ENCODE results near the gene CCRL2.
"Not testable (repeated sequence)": the region's sequence is repeated elsewhere in the genome, so short reads cannot be mapped to it uniquely, and the experiment has no call there.

Gene CCRL2

DNA sequence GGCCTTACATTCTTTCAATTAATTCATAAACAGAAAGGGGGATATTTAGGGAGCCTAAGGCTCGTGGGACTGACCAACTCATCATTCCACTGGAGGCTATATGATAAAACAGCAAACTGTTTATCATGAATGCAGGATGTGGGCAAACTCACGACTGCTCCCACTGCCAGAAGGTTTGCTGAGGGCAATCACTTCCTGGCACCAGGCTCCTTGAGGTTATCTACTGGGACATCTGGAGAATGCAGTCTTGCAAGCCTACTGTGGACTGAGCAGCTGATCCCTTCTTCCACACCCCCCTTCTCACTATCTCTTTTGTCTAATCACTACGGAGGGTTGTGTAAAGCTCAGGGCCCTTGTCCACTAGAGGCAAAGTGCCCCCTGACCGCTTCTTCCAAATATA lies 26.1 kb downstream of the CCRL2 start:
- H2BK15ac ChIP-seq (ENCODE audit: low read length); H2AFZ ChIP-seq (ENCODE audit: low read length); H2BK120ac ChIP-seq (ENCODE audit: low read depth, low read length); H4K91ac ChIP-seq (ENCODE audit: low read depth, low read length, poor library complexity); H4K8ac ChIP-seq (ENCODE audit: low read depth, low read length); H3K27ac ChIP-seq (replicated peaks; ENCODE audit: low read length); H2AK5ac ChIP-seq (ENCODE audit: low read depth, low read length); H2BK5ac ChIP-seq (ENCODE audit: low read length); H3K4me2 ChIP-seq (ENCODE audit: insufficient read depth, low read length, poor library complexity, severe bottlenecking); H3K18ac ChIP-seq (ENCODE audit: low read length); H3K79me1 ChIP-seq (ENCODE audit: low read depth, low read length); H3K23ac ChIP-seq (ENCODE audit: low read depth, low read length, poor library complexity); H3K4me3 ChIP-seq (ENCODE audit: low read length in 2 of 2); H3K9me3 ChIP-seq (replicated peaks in 1 of 2; ENCODE audit: control insufficient read depth in 2 of 2, insufficient read depth in 1 of 2, low read depth in 1 of 2, low read length in 2 of 2); H3K36me3 ChIP-seq (replicated peaks in 1 of 2; ENCODE audit: control insufficient read depth in 2 of 2, insufficient read depth in 2 of 2, low read length in 2 of 2); H3K4me1 ChIP-seq (ENCODE audit: control insufficient read depth in 2 of 2, insufficient read depth in 1 of 2, low read depth in 1 of 2, low read length in 2 of 2); H3K14ac ChIP-seq (ENCODE audit: low read length); H2BK12ac ChIP-seq (ENCODE audit: low read length); H3K4ac ChIP-seq (ENCODE audit: low read length); DNase-seq (ENCODE audit: low spot score); H3K9ac ChIP-seq (ENCODE audit: low read depth, low read length, poor library complexity); H3K27me3 ChIP-seq (ENCODE audit: control insufficient read depth in 3 of 3, insufficient read depth in 3 of 3, low read depth in 1 of 3, low read length in 3 of 3): not testable (repeated sequence)
- no CpG with 5 or more reads among the region's 4 CpGs for WGBS, 2 donors (ENCODE audit: extremely low coverage in 2 of 2, insufficient read length in 2 of 2, insufficient replicate concordance in 1 of 2)

- Histone ChIP-seq H3K9ac (ENCODE audit: low read depth, low read length, poor library complexity) (no peak overlapping the region), H2BK12ac (ENCODE audit: low read length) (no peak overlapping the region), H2BK5ac (ENCODE audit: low read length) (no peak overlapping the region), H2AK5ac (ENCODE audit: low read depth, low read length) (no peak overlapping the region), H3K4me2 (ENCODE audit: insufficient read depth, low read length, poor library complexity, severe bottlenecking) (no peak overlapping the region), H3K79me1 (ENCODE audit: low read depth, low read length) (no peaks in the 10 kb centered on the region), H3K4me3 (ENCODE audit: low read length in 2 of 2) (no peak overlapping the region), H4K8ac (ENCODE audit: low read depth, low read length) (no peak overlapping the region), H4K91ac (ENCODE audit: low read depth, low read length, poor library complexity) (no peak overlapping the region), H2BK15ac (ENCODE audit: low read length) (no peak overlapping the region), H2BK120ac (ENCODE audit: low read depth, low read length) (no peak overlapping the region), H3K9me3 (replicated peaks in 1 of 2; ENCODE audit: control insufficient read depth in 2 of 2, insufficient read depth in 1 of 2, low read depth in 1 of 2, low read length in 2 of 2) (peaks cover 0 to 1% of the 10 kb centered on the region in 2 donors), H2AFZ (ENCODE audit: low read length) (no peak overlapping the region), H3K27ac (replicated peaks; ENCODE audit: low read length) (no peak overlapping the region), H3K4me1 (ENCODE audit: control insufficient read depth in 2 of 2, insufficient read depth in 1 of 2, low read depth in 1 of 2, low read length in 2 of 2) (no peaks in the 10 kb centered on the region), H3K18ac (ENCODE audit: low read length) (no peak overlapping the region), H3K27me3 (ENCODE audit: control insufficient read depth in 3 of 3, insufficient read depth in 3 of 3, low read depth in 1 of 3, low read length in 3 of 3) (no peaks in the 10 kb centered on the region), H3K36me3 (replicated peaks in 1 of 2; ENCODE audit: control insufficient read depth in 2 of 2, insufficient read depth in 2 of 2, low read length in 2 of 2) (no peaks in the 10 kb centered on the region), H3K14ac (ENCODE audit: low read length) (peak overlapping the region; percentile 42), H3K4ac (ENCODE audit: low read length) (no peak overlapping the region), H3K23ac (ENCODE audit: low read depth, low read length, poor library complexity) (no peak overlapping the region)
- DNase-seq (ENCODE audit: low spot score): no peak
- no CpG with 5 or more reads among the region's 1 CpG for WGBS, 2 donors (ENCODE audit: extremely low coverage in 2 of 2, insufficient read length in 2 of 2, insufficient replicate concordance in 1 of 2)
Observed at GRCh38 chr3:46433841-46434240, 26.8 kb downstream of the CCRL2 start.

DNA sequence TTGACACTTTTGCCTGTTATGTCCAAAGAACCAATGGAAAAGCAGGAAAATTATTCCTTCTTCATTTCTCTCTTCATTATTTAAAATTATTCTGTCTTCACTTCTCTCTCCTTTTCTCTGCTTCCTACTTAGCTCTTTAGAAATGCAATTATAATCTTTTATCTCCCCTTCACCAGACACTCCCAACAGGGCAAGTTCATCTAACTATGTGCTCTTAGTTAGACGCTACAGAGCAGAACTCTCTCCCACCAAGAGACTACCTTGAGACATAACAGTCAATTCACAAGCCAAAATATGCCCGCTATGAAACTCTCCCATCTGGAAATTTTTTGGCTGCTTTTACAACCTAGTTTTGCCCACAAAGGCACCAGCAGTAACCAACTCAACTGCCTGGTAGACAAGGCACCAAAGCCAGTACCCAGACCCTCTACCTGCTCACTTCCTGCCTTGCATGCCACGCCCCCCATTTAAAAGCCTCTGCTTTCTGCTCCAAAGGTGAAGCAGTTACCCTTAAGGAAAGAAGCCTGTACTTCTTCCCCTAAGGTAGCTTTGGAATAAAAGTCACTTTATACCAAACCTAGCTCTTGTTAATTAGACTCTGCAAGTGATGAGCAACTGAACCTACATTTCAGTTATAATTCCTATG lies 28.1 kb downstream of the CCRL2 start:
- no CpG with 5 or more reads among the region's 3 CpGs for WGBS, 2 donors (ENCODE audit: extremely low coverage in 2 of 2, insufficient read length in 2 of 2, insufficient replicate concordance in 1 of 2)
- H4K91ac ChIP-seq (ENCODE audit: low read depth, low read length, poor library complexity): no peak overlapping the region
- no peak overlapping the region for H2BK15ac ChIP-seq (ENCODE audit: low read length)
- no peak overlapping the region for H2AK5ac ChIP-seq (ENCODE audit: low read depth, low read length)
- H3K36me3 ChIP-seq (replicated peaks in 1 of 2; ENCODE audit: control insufficient read depth in 2 of 2, insufficient read depth in 2 of 2, low read length in 2 of 2): no peaks in the 10 kb centered on the region
- no peaks in the 10 kb centered on the region for H3K79me1 ChIP-seq (ENCODE audit: low read depth, low read length)
- no peak overlapping the region for H3K4me3 ChIP-seq (ENCODE audit: low read length in 2 of 2)
- no peak overlapping the region for H2BK12ac ChIP-seq (ENCODE audit: low read length)
- H3K14ac ChIP-seq (ENCODE audit: low read length): no peak overlapping the region
- H3K9me3 ChIP-seq (replicated peaks in 1 of 2; ENCODE audit: control insufficient read depth in 2 of 2, insufficient read depth in 1 of 2, low read depth in 1 of 2, low read length in 2 of 2): peaks cover 0 to 1% of the 10 kb centered on the region in 2 donors
- H3K27ac ChIP-seq (replicated peaks; ENCODE audit: low read length): no peak overlapping the region
- H3K27me3 ChIP-seq (ENCODE audit: control insufficient read depth in 3 of 3, insufficient read depth in 3 of 3, low read depth in 1 of 3, low read length in 3 of 3): no peaks in the 10 kb centered on the region
- no peak overlapping the region for H3K23ac ChIP-seq (ENCODE audit: low read depth, low read length, poor library complexity)
- H3K4ac ChIP-seq (ENCODE audit: low read length): no peak overlapping the region
- H4K8ac ChIP-seq (ENCODE audit: low read depth, low read length): no peak overlapping the region
- H3K4me1 ChIP-seq (ENCODE audit: control insufficient read depth in 2 of 2, insufficient read depth in 1 of 2, low read depth in 1 of 2, low read length in 2 of 2): no peaks in the 10 kb centered on the region
- H3K18ac ChIP-seq (ENCODE audit: low read length): no peak overlapping the region
- no peak overlapping the region for H2AFZ ChIP-seq (ENCODE audit: low read length)
- no peak overlapping the region for H2BK5ac ChIP-seq (ENCODE audit: low read length)
- H3K4me2 ChIP-seq (ENCODE audit: insufficient read depth, low read length, poor library complexity, severe bottlenecking): no peak overlapping the region
- H2BK120ac ChIP-seq (ENCODE audit: low read depth, low read length): no peak overlapping the region
- DNase-seq (ENCODE audit: low spot score): no peak
- H3K9ac ChIP-seq (ENCODE audit: low read depth, low read length, poor library complexity): no peak overlapping the region

DNA sequence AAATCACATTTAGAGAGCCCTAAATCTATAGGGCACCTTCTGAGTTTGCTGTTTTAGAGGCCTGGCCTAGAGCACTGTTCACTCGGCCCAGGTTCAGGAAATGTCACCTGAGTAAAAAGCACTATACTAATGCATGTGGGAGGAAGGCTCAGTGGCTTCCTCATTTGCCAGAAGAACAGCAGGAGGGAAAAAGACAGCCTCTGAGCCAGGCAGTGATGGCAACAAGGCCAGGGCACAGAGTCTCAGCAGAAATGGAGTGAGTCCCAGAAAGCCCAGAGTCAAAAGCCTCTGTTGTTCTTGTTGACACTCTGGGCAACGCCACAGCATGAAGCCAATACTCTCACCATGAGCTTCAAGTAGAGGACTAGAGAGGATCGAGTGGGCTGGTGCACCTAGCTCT lies 31.8 kb downstream of the CCRL2 start:
- Histone ChIP-seq H3K4me2 (ENCODE audit: insufficient read depth, low read length, poor library complexity, severe bottlenecking) (no peak overlapping the region), H3K9ac (ENCODE audit: low read depth, low read length, poor library complexity) (no peak overlapping the region), H3K27ac (replicated peaks; ENCODE audit: low read length) (no peak overlapping the region), H2BK12ac (ENCODE audit: low read length) (no peak overlapping the region), H3K36me3 (replicated peaks in 1 of 2; ENCODE audit: control insufficient read depth in 2 of 2, insufficient read depth in 2 of 2, low read length in 2 of 2) (no peaks in the 10 kb centered on the region), H2AFZ (ENCODE audit: low read length) (no peak overlapping the region), H2BK120ac (ENCODE audit: low read depth, low read length) (no peak overlapping the region), H3K4me1 (ENCODE audit: control insufficient read depth in 2 of 2, insufficient read depth in 1 of 2, low read depth in 1 of 2, low read length in 2 of 2) (no peaks in the 10 kb centered on the region), H4K8ac (ENCODE audit: low read depth, low read length) (no peak overlapping the region), H3K23ac (ENCODE audit: low read depth, low read length, poor library complexity) (no peak overlapping the region), H3K79me1 (ENCODE audit: low read depth, low read length) (no peaks in the 10 kb centered on the region), H4K91ac (ENCODE audit: low read depth, low read length, poor library complexity) (no peak overlapping the region), H3K4me3 (ENCODE audit: low read length in 2 of 2) (no peak overlapping the region), H3K18ac (ENCODE audit: low read length) (no peak overlapping the region), H2AK5ac (ENCODE audit: low read depth, low read length) (no peak overlapping the region), H2BK15ac (ENCODE audit: low read length) (no peak overlapping the region), H3K14ac (ENCODE audit: low read length) (no peak overlapping the region), H2BK5ac (ENCODE audit: low read length) (no peak overlapping the region), H3K27me3 (ENCODE audit: control insufficient read depth in 3 of 3, insufficient read depth in 3 of 3, low read depth in 1 of 3, low read length in 3 of 3) (no peaks in the 10 kb centered on the region), H3K9me3 (replicated peaks in 1 of 2; ENCODE audit: control insufficient read depth in 2 of 2, insufficient read depth in 1 of 2, low read depth in 1 of 2, low read length in 2 of 2) (peaks cover 0 to under 1% of the 10 kb centered on the region in 2 donors), H3K4ac (ENCODE audit: low read length) (no peak overlapping the region)
- WGBS, 2 donors (ENCODE audit: extremely low coverage in 2 of 2, insufficient read length in 2 of 2, insufficient replicate concordance in 1 of 2): no CpG with 5 or more reads among the region's 3 CpGs
- DNase-seq (ENCODE audit: low spot score): no peak
